Medulla oblongata (tissue), 1 donor: ENCODE data around the gene NTRK2.
"Not testable (repeated sequence)": the region's sequence is repeated elsewhere in the genome, so short reads cannot be mapped to it uniquely, and the experiment has no call there.

Source experiments
- DNase-seq: peaks from one replicate; pipeline ENCODE4 v3.0.0-alpha.2; 2015; ENCODE audit errors: extremely low spot score

NTRK2 gene

DNA sequence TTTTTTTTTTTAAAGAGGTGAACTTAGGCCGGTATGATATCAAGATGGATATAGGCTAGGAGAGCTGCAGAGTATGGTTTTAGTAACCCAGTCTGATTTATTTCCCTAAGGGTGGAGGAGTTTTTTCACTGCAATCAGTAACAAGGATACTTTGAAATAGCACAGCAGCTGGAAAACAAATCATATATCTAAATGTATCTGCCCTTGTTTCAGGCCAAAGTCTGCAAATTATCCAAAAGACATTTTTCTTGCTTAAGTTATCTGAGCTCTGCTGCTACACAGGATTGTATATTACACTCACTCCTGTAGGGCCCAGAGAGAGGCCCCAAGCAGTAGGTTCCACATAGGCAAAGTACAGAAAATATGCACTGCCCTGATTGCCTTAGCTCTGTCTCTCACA is 222.4 kb downstream of the NTRK2 start:
- DNase-seq: no peak

DNA sequence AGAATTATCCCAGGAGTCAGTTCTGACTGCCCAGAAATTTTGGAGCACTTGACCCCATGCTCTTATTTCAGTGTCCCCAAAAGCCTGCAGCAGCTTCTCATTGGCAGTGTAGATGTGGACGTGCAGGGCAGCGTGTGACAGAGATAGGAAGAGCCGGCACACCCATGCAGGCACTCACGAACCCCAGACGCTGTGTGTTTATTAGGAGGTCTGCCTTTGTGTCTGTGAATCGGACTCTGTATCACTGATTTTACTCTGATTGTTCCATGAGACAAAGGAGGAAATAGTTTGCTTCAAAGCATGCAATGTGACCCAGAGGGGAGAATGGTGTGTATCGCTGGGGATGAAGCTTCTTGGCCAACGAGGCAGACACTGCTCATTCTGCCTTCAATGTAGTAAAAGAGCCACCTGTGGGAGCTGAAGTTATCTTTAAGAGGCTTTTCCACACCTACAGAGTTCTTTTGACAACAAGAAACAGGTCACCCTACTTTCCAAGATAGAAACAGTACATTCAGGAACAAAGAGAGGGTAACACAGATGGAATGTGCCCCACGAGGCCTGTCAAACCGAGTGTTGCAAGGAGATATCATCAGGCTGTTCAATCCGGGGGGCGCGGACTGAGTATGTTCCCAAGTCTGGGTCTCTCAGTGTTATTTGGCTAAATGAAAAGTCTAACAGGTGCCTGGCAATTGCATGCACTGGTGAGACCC is 224.0 kb downstream of the NTRK2 start:
- no peak for DNase-seq

GRCh38 chr9:84894859-84895258 is 225.3 kb downstream of the NTRK2 start:
- DNase-seq: no peak

- no peak for DNase-seq
Observed at GRCh38 chr9:84897362-84898094, 228.0 kb downstream of the NTRK2 start.

DNA sequence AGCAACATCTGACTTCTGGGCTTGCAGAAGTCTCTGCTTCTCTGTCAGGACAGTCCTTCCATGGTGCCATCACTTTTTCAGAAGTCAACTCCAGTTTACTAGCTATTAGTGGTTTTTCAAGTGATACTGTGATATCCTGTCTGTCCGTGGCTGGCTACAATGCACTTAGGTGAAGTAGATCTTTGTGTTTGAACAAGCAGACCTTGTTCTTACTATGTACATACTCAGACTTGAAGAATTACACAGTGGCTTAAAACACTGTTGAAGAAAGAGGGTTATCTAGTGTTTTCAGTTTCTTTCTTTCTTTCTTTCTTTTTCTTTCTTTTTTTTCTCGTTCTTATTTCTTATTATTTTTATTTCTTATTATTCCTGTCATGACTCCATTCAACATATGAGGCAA is 228.7 kb downstream of the NTRK2 start:
- no peak for DNase-seq

- not testable (repeated sequence) for DNase-seq
Observed at GRCh38 chr9:84898618-84899017, 229.1 kb downstream of the NTRK2 start.

DNA sequence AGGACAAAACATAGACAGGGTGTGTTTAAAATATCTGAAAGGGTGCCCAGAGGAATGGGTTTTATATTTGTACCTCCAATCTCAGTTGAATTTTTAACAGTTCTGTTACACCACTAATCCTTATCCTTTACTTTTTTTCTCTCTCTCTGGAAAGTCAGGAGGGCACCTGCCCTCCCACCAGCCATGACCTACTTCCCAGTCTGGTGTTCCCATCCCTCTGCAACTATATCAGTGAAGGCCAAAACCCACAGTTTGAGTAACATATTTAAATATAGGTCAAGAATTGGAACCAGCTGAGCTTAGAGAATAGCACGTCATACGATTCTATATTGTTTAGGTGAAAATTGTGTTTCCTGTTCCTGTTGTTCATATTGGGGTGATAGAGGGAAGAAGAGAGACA is 229.8 kb downstream of the NTRK2 start:
- no peak for DNase-seq

- no peak for DNase-seq
Observed at GRCh38 chr9:84900421-84900820, 230.9 kb downstream of the NTRK2 start.

DNA sequence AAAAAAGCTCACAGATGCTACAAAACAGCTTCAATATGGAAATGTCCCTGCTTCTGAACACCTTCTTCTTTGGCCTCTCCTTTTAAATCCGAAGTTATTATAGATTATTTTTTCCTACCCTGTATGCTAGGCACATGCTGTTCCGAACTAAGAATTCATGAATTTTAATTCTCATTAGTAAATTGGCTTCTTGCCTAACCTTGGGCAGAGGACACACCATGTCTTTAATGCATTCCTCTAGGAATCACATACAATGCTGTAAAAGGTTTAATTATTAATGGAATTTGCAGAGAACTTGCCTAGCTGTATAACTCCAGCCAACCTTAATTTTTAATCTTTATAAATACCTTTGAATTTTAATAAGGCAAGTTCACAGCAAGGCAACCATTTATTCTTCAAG is 234.4 kb downstream of the NTRK2 start:
- no peak for DNase-seq

DNA sequence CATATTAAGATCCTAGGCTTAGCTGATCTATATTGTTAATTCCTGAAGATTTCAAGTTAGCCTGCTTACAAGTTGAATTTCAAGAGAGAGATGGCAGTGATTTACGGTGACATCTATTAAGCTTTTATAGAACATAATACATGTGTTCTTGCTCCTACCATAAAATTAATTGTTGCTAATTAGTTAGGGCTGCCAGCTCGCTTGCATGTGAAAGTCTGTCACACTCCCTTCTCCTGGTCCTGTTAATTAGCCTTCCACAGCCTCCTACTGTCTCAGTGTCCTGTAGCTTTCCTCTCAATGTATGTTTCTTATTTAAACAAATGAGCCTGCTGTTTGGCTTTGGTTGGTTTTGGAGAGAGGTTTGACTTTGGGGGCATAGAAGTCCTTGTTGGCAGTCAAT is 247.2 kb downstream of the NTRK2 start:
- no peak for DNase-seq

DNA sequence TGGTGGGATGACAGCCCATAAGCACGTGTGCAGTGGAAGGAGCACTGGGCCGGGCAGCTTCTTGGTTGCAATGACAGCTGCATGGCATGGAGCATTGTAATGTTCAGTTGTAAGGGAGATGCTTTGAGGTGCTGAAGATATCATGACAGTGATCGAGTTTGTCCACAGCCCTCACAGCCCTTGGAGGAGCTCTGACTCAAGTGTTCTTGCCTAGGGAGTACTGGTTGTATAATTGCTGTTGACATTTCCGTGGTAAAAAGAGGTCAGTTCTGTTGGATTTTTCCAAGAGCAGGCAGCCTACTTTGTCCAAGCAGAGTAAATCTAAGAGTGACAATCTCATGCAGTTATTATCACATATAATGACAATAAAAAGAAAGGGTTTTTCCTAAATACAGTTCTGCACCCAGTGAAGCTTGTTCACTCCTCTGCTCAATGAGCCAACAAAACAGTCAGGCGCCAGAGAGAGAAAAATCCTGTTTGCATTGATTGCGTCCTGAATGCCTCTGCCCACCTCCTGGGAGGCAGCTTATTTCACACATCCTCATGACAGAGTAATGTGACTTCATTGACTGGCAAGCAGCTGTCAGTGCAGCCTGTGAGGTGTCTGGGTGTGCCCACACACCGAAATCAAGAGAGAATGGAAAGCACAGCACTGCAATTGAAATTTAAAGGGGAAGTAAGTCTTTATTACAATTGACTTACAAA is 248.0 kb downstream of the NTRK2 start:
- no peak for DNase-seq

DNA sequence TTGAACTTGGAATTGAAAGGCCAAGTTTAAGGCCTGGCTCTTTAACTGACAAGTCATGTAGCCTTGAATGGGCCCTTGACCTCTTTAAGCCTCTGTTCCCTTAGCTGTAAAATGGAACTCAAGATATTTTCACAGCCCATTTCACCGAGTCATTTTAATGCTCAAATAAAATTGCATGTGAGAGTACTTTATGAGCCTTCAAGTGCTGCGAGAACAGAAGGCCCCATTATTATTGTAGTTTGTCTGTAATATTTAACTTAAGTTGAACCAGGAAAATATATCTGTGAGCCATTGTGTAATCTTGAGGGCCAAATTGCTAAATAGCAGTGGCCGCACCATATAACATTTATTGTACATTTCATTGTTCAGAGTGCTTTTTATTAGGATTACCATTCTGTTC is 249.9 kb downstream of the NTRK2 start:
- no peak for DNase-seq

- DNase-seq: no peak
Observed at GRCh38 chr9:84921175-84921574, 251.6 kb downstream of the NTRK2 start.

DNA sequence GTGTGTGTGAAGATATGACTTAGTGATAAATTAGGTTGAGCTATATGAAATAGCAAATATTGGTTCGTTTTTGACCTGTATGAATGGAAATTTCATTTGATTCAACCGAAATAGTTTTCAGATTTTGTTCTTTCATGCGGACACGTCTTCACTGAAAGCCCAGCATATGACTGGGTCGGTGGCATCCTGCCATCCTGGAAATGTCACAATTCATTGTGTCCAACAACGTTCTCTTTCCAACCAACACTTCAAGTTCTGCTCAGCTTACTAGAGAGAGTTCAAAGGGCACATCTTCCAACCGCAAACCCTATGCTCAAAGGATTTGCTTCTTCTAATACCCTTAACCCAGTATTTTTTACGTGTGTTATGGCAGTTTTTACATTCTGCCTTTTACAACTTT is 252.5 kb downstream of the NTRK2 start:
- no peak for DNase-seq

DNA sequence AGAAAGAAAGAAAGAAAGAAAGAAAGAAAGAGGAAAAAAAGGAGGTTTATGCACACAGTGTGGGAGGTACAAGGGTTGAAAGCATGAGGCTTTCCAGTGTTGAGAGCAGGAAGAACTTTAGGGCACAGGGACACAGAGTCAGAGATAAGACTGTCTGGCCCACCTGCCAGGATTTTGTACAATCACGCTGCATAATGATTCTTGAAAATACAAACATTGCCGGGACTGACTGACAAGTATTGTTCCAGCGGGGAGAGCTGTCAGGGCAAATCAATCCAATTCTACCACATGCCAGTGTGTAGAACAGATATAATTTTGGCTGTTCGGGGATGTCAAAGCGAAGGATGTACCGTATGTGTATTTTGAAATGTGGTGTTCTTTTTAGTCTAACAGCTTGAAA is 254.7 kb downstream of the NTRK2 start:
- DNase-seq: no peak

DNA sequence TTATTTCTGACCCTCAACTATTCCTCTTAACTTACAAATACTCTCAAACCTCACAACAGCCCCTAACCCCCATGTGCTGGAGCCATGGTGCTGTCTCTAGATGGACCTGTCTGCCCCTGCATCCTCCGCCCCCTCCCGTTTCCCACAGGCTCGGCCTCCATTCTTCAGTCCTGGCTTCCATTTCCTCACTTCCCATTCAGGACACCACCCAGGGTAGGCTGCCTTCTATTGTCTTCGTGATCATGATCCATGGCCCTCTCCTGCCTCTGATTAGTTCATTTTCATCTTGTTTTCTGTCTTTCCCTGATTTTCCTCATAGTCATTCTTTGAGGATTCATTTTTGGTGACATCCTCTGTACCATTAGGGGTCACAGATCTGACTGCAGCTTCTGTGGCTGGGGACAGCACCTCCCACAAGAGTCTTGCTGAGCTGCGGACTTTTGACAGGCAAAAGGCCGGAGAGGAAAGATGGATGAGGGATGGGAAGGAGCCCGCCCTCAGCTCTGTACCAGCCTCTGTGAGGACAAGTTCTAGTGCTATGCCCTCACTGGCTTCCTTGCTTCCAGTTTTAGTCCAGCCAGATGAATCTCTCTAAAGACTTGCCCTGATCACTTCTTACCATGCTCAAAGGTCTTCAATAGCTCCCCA is 255.8 kb downstream of the NTRK2 start:
- no peak for DNase-seq

DNA sequence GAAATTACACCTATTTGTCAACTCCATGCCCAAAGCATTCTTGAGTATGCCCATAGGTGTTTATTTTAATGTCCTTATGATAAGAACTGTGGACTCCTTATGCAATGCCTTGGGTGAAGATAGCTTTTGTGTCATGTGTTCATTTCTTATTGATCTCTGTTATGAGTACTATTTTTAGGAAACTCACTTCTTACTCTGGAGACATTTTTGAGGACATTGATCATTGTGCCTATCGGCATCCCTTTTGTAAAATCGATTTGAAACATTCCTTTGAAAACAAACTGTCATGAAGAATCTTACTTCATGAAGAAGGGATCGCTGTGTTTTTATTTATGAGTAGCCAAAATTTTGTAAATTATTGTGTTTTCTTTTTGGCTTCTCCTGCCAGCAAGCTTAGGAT is 257.3 kb downstream of the NTRK2 start:
- DNase-seq: no peak

DNA sequence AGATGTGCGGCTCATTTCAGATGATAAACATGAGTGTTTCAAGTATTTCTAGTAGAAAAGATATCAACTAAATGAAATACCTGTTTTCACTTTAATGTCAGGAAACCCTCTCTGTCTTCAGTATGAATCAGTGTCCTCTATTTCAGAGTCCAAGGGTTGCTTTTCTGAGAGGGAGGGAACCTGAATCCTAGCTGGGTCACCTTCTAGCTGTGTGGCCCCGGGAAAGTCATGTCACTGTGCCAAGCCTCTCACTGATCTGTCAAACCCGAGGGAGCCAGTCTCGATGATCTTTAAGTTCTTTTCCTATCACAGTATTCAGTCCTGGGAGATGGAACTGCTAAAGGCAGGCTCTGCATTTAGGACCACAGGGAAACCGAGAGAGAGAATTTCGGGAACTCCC is 258.9 kb downstream of the NTRK2 start:
- no peak for DNase-seq

DNA sequence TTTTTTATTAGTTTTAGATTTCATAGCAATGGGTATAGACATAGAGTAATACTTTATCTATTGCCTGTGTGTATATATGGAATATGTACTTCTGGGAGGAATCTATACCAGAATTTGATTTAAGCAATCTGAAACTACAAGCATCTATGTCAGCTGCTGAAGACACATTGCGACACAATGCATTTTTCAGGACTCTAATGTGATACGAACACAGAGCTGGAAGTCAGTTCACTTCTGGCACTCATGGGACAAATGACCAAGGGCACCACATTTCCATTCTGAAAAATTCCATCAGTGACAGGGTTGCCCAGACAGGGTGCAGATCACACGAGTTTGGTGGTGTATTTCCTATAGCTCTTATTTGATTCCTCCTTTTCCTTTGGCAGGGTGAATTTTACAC is 259.5 kb downstream of the NTRK2 start:
- DNase-seq: no peak

DNA sequence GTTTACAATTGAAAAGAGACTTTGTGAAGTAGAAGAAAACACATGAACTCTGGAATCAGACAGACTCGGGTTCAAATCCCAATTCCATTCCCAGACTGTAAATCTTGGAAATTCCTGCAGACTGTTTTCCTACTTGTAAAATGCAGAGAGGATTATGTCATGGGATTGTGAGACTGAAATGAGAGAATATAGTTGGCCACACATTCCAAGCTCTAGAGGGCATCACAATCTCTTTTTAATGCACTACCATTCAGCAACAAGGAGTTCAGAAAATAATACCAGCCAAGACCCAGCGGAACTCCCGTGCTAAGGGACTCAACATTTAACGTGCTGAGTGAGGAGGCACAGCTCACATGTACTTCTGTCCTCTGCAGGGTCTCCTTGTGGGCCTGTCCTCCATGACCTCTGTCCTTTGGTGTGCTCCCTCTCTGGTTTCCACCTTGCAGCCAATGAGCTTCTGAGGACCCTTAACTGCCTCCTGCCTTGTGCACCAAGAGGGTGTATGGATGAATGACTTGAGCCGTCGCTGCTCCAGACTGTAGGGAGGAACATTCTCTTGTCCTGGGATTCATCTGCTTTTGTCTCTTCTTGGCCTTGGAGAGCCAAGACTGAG is 263.5 kb downstream of the NTRK2 start:
- peak; percentile 52 for DNase-seq

DNA sequence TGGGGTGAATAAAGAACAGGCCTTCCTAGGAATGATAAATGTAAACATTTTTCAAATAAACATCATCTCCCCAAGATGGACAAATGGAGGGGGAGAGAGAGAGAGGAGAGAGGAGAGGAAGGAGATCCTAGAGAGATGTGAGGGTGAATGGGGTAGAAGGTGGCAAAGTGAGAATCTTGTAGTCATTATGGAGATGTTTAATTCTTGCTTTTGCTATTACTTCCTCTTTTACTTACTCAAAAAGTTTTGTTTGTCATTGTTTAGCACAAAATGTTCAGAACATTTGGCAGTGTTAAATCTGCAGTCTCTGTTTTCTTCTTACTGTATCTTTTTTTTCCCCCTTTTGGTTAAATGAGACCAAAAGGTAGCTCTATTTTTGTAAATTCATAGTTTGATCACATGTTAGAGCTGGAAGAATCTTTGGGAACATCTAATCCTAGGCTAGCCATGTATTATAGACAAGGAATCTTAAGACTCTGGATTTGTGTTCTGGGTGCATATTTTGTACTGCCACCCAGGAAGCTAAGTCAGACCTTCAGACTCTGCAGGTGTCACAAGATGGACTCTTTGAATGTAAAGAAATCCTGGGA is 266.1 kb downstream of the NTRK2 start:
- DNase-seq: no peak

DNA sequence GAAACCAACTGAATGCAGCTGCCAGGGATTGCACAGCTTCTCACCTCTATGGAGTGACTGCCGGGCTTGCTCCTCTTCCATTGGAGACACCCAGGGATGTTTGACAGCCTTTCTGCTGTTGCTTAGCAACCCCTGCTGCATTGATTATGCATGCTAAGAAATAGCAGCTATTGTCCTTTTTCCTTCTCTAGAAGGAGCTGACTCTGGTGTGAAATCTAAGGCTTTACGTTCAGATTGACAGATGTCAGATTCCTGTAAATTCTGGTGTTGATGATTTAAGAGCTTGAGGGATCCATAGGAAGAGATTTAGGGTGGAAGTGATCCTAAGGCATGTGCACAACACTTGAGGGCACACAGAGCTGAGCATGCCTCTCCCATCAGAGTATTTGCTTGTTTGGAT is 267.7 kb downstream of the NTRK2 start:
- peak; percentile 36 for DNase-seq
